Fibroblast of the aortic adventitia (primary cell): ENCODE measurements around the gene CLEC2A. TPM values are rescaled to one million over a fixed set of nuclear protein-coding genes. Genes with fewer than 3 reads are reported as not detected.

Experiments
- DNase-seq: peaks from one replicate; pipeline ENCODE4 v3.0.0-alpha.2; 2010; ENCODE audit warnings: low read depth
- H3K4me3 ChIP-seq: 2 replicates; pipeline ENCODE4 v1.5.1; 2011; ENCODE audit warnings: low read depth, mild to moderate bottlenecking, control low read depth, low read length, moderate library complexity
- CTCF ChIP-seq: IDR thresholded peaks from 2 replicates; pipeline ENCODE4 v1.5.1; 2011; ENCODE audit warnings: mild to moderate bottlenecking, low read length, control low read depth, inconsistent platforms; ENCODE audit not compliant: insufficient read depth
- total RNA-seq: library from RNA; depleted of rRNA; stranded (reverse); fragments of >200 nt; gene quantifications from 2 replicates; pipeline ENCODE4 v1.2.3, GENCODE V29; 2012; ENCODE audit warnings: low replicate concordance

The CLEC2A gene
- total RNA-seq, 1 donor: not detected

GRCh38 chr12:9906873-9907272 lies 25.3 kb downstream of the CLEC2A start:
- no peak for DNase-seq
- no peak for TF ChIP-seq CTCF
- no peak overlapping the region for H3K4me3 ChIP-seq

- DNase-seq: no peak
- no peak for TF ChIP-seq CTCF
- no peak overlapping the region for H3K4me3 ChIP-seq
These were observed 29.5 kb downstream of the CLEC2A start for GRCh38 chr12:9902539-9903228.

GRCh38 chr12:9900930-9901329 lies 31.2 kb downstream of the CLEC2A start:
- no peak for DNase-seq
- TF ChIP-seq CTCF: no peak
- no peak overlapping the region for H3K4me3 ChIP-seq

- no peak for TF ChIP-seq CTCF
- H3K4me3 ChIP-seq: no peak overlapping the region
- no peak for DNase-seq
These were observed 33.0 kb downstream of the CLEC2A start for GRCh38 chr12:9899209-9899608.

- no peak for DNase-seq
- TF ChIP-seq CTCF: no peak
- H3K4me3 ChIP-seq: no peak overlapping the region
These were observed 34.6 kb downstream of the CLEC2A start for GRCh38 chr12:9897535-9897934.

GRCh38 chr12:9895215-9895971 lies 36.8 kb downstream of the CLEC2A start:
- no peak overlapping the region for H3K4me3 ChIP-seq
- no peak for DNase-seq
- no peak for TF ChIP-seq CTCF
